Progenitor cell of endocrine pancreas (in vitro differentiated cells): ENCODE measurements around the gene RRAD. TPM values are rescaled to one million over a fixed set of nuclear protein-coding genes. Genes with fewer than 3 reads are reported as not detected.
"Not testable (repeated sequence)": the region's sequence is repeated elsewhere in the genome, so short reads cannot be mapped to it uniquely, and the experiment has no call there.

Experiments
- DNase-seq: peaks from one replicate; pipeline ENCODE4 v3.0.0; 2021; ENCODE audit warnings: low spot score; ENCODE audit not compliant: unreplicated experiment
- H3K27ac Mint-ChIP-seq: 2 replicates; pipeline ENCODE4 v1.8.0; 2021; ENCODE audit warnings: mild to moderate bottlenecking, moderate library complexity, mixed read lengths
- H3K27me3 Mint-ChIP-seq: 2 replicates; pipeline ENCODE4 v1.8.0; 2021; ENCODE audit warnings: mixed read lengths
- H3K36me3 Mint-ChIP-seq: 2 replicates; pipeline ENCODE4 v1.8.0; 2022; ENCODE audit warnings: mixed read lengths; ENCODE audit not compliant: insufficient read depth
- H3K4me1 Mint-ChIP-seq: 2 replicates; pipeline ENCODE4 v1.8.0; 2021; ENCODE audit warnings: low read depth, mixed read lengths
- H3K4me3 Mint-ChIP-seq: 2 replicates; pipeline ENCODE4 v1.8.0; 2021; ENCODE audit warnings: low read depth, mild to moderate bottlenecking, moderate library complexity, mixed read lengths
- H3K9me3 Mint-ChIP-seq: 2 replicates; pipeline ENCODE4 v1.8.0; 2021; ENCODE audit warnings: low read depth, mixed read lengths
- total RNA-seq: library from RNA; stranded (reverse); gene quantifications from 2 replicates; pipeline ENCODE4 v1.2.1, GENCODE V29; 2021
- TF ChIP-seq, protein P1 (sequence below): fragments of 200-600 bp; sonication (generic); IDR thresholded peaks from one replicate; pipeline ENCODE4 v1.5.0; 2021; ENCODE audit warnings: antibody characterized with exemption, mild to moderate bottlenecking; ENCODE audit not compliant: unreplicated experiment

The RRAD gene
- total RNA-seq, 1 donor from 2014 or later: 0.36 TPM

DNA sequence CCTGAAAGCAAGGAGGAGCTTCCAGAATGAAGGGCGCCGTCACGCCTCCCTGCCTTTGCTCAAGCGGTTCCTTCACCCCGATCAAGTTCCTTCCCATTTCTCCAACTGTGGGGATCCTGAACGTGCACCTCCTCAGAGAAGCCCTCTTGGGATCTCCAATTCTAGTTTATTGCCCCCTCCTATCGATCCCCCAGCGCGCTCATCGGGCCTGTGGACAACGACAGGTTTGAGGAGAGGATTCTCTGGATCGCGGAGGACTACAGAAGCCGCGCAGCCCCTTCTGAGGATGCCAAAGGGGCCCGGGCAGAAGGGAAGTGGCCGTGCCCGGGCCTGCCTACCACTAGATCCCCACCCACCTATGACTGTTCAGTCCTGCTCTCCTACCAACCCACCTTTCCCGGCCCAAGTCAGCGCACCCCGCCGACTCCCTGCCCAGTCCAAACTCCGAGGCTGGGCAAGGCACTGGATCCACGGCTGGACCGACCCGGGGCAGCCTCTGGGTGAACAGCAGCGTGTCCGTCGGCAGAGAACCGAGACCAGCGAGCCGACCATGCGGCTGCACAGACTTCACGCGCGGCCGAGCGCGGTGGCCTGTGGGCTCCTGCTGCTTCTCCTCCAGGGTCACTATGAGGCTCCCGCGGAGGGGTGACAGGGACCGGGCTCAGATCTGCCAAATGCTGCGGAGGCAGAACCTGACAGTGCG is 22.9 kb upstream of the RRAD start:
- Mint-ChIP-seq H3K9me3 (peaks cover 4% of the 10 kb centered on the region), H3K27me3 (peaks cover 12% of the 10 kb centered on the region), H3K4me1 (no peaks in the 10 kb centered on the region), H3K27ac (no peak overlapping the region), H3K36me3 (peaks cover 2% of the 10 kb centered on the region), H3K4me3 (no peak overlapping the region)
- no peak for DNase-seq
- TF ChIP-seq, protein P1, sequence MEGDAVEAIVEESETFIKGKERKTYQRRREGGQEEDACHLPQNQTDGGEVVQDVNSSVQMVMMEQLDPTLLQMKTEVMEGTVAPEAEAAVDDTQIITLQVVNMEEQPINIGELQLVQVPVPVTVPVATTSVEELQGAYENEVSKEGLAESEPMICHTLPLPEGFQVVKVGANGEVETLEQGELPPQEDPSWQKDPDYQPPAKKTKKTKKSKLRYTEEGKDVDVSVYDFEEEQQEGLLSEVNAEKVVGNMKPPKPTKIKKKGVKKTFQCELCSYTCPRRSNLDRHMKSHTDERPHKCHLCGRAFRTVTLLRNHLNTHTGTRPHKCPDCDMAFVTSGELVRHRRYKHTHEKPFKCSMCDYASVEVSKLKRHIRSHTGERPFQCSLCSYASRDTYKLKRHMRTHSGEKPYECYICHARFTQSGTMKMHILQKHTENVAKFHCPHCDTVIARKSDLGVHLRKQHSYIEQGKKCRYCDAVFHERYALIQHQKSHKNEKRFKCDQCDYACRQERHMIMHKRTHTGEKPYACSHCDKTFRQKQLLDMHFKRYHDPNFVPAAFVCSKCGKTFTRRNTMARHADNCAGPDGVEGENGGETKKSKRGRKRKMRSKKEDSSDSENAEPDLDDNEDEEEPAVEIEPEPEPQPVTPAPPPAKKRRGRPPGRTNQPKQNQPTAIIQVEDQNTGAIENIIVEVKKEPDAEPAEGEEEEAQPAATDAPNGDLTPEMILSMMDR: no peak

DNA sequence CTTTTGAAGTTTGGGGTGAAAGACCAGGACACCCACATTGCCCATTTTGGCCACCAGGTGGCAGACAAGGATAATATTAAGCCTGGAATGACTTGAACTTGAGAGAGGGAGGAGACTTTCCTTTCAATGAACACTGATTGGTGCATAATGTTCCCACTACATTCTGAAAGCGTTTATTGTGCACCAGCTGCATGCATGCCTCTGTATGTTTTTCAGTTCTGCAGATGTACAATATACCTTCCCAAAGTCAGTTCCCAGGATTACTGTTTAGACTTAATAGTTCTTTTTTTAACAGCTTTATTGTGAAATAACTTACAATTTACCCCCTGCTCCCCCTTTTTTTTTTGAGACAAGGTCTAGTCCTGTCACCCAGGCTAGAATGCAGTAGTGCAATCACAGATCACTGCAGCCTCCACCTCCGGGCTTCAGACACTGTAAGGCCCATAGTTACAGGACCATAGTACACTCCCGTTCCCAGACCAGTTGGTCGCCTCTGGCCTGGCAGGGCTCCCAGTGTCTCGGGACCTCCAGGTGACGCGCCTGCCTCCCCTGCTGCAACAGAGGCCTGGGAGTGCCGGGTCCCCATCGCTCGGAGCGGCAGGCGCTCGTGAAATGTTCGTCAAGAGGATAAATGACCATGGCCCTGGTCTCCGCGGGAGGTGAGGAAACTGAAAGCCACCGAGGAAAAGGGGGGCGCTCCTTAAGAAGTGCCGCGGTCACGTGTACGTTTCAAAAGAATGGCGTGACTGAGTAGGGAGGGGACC is 22.1 kb upstream of the RRAD start:
- no peaks in the 10 kb centered on the region for H3K4me1 Mint-ChIP-seq
- peaks cover 12% of the 10 kb centered on the region for H3K27me3 Mint-ChIP-seq
- H3K36me3 Mint-ChIP-seq: peaks cover 7% of the 10 kb centered on the region
- TF ChIP-seq, protein P1: peak; percentile 83
- H3K9me3 Mint-ChIP-seq: peaks cover 4% of the 10 kb centered on the region
- H3K4me3 Mint-ChIP-seq: no peak overlapping the region
- H3K27ac Mint-ChIP-seq: no peak overlapping the region
- peak; percentile 63 for DNase-seq

DNA sequence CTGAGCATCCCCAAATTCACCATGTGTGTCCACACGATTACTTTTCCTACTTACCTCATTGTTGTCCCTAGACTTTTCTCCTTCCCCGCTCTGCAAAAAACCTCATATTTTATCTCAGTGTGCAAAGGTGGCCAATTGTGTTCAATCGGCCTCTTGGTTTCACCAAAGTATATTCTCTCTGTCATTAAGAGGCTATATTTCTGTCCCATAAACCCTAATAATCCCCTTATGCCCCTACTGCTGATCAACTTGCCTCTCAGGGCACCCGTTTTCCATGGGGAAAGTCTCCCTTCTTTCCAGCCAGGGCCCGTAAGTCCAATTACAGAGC is 21.6 kb upstream of the RRAD start:
- no peak overlapping the region for H3K27ac Mint-ChIP-seq

DNA sequence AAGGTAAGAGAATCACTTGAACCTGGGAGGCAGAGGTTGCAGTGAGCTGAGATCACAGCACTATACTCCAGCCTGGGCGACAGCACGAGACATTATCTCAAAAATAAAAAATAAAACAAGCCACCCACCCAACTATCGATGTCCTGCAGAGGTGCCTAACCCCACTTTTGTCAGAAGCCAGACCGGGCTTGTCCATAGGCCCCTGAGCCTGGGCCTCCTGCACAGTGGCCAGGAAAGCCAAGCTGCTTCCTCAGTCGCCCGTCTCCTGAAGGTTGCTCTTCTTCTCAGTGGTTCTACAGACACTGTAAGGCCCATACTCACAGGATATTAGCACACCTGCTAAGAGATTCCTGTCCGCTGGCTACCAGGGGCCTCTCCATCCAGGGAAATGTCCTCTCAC is 21.2 kb upstream of the RRAD start:
- H3K27me3 Mint-ChIP-seq: peaks cover 12% of the 10 kb centered on the region
- H3K4me1 Mint-ChIP-seq: no peaks in the 10 kb centered on the region
- DNase-seq: no peak
- TF ChIP-seq, protein P1: no peak
- peaks cover 11% of the 10 kb centered on the region for H3K36me3 Mint-ChIP-seq
- H3K27ac Mint-ChIP-seq: no peak overlapping the region
- peaks cover 1% of the 10 kb centered on the region for H3K9me3 Mint-ChIP-seq
- H3K4me3 Mint-ChIP-seq: no peak overlapping the region

More for the DNA sequence above, 21.6 kb upstream of the RRAD start:
- Mint-ChIP-seq H3K9me3 (peaks cover 4% of the 10 kb centered on the region), H3K4me3 (no peak overlapping the region), H3K36me3 (peaks cover 11% of the 10 kb centered on the region), H3K27me3 (peaks cover 12% of the 10 kb centered on the region), H3K4me1 (no peaks in the 10 kb centered on the region)
- TF ChIP-seq, protein P1: no peak
- DNase-seq: no peak

DNA sequence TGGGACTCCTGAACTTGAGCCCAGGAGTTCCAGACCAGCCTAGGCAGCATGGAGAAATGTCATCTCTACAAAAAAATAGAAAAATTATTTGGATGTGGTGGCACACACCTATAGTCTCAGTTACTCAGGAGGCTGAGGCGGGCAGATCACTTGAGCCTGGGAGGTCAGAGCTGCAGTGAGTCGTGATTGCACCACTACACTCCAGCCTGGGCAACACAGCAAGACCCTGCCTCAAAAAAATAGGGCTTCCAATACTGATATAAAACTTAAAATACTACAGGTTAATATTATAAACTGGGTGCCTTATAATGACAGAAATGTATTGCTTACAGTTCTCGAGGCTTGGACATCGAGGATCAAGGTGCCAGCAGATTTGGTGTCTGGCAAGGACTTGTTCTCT is 20.6 kb upstream of the RRAD start:
- H3K4me1 Mint-ChIP-seq: no peaks in the 10 kb centered on the region
- H3K36me3 Mint-ChIP-seq: peaks cover 11% of the 10 kb centered on the region
- H3K9me3 Mint-ChIP-seq: no peaks in the 10 kb centered on the region
- peaks cover 12% of the 10 kb centered on the region for H3K27me3 Mint-ChIP-seq
- no peak overlapping the region for H3K4me3 Mint-ChIP-seq
- TF ChIP-seq, protein P1: no peak
- no peak for DNase-seq
- no peak overlapping the region for H3K27ac Mint-ChIP-seq

DNA sequence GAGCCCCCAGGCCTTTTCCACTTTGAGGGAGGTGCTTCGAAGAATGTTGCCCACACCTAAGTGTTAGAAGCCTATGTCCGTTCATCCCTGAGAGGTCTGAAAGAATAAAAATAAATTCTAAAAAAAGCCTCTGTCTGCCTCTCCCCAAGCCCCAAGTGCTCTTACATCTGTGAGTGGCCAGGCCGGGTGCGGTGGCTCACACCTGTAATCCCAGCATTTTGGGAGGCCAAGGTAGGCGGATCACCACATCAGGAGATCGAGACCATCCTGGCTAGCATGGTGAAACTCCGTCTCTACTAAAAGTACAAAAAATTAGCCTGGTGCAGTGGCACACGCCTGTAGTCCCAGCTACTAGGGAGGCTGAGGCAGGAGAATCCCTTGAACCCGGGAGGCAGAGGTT is 19.6 kb upstream of the RRAD start:
- H3K4me1 Mint-ChIP-seq, H3K9me3 Mint-ChIP-seq, H3K27ac Mint-ChIP-seq, DNase-seq, H3K27me3 Mint-ChIP-seq, H3K4me3 Mint-ChIP-seq: not testable (repeated sequence)
- peaks cover 11% of the 10 kb centered on the region for H3K36me3 Mint-ChIP-seq
